G401 (cell line): Measurements from ENCODE around the gene KRTAP4-5. TPM values are rescaled to one million over a fixed set of nuclear protein-coding genes. Genes with fewer than 3 reads are reported as not detected.
"Not testable (repeated sequence)": the region's sequence is repeated elsewhere in the genome, so short reads cannot be mapped to it uniquely, and the experiment has no call there.

Source experiments
- DNase-seq: peaks from one replicate; pipeline ENCODE4 v3.0.0-alpha.2; 2015; ENCODE audit warnings: low spot score
- in situ Hi-C: cut with HindIII; loops from 2 replicates; pipeline ENCODE4 v1.10.0; 2016; ENCODE audit warnings: low sequenced_read_pairs, mixed read lengths
- total RNA-seq: library from RNA; depleted of rRNA; stranded (reverse); fragments of >200 nt; shearing (Covaris generic); gene quantifications from 2 replicates; pipeline ENCODE4 v1.2.3, GENCODE V29; 2014

KRTAP4-5 gene
- total RNA-seq, 1 experiment from 2014 or later: not detected

GRCh38 chr17:41148971-41149651 is 514 bp downstream of the KRTAP4-5 start:
- DNase-seq, in situ Hi-C loops: not testable (repeated sequence)

- in situ Hi-C loops: no loop called here
- no peak for DNase-seq
Observed at GRCh38 chr17:41147531-41148204, 2.0 kb downstream of the KRTAP4-5 start.

DNA sequence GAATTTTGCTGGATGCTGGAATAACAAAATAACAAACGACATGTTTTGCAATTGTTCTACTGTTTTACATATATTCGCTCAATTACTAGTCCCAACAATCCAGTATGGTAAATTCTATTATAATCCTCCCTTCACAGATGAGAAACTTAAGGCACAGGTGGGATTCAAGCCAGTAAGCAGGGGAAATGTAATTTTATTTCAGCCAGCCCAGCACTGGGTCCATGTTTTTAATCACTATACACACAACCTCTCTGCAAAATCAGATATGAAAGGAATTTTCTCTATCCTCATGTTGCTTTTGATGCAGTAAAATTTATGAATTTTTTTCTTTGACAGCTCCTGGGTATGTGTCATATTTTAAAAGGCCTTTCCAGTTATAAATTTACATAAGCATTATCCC is 4.4 kb downstream of the KRTAP4-5 start:
- in situ Hi-C loops: no loop called here
- no peak for DNase-seq

DNA sequence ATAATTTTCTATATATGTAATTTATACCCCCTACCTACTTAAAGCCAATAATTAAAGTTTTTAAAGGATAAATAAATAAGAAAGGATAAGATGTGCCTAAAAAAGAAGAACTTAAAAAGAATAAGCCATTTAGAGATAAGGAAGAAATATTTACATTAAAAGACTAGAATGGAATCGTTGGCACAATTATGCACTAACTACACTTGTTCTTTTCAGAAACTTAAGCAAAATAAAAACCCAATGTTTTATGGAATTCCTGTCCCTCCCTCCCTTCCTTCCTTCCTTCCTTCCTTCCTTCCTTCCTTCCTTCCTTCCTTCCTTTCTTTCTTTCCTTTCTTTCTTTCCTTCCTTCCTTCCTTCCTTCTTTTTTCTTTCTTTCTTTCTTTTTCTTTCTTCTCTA is 4.8 kb downstream of the KRTAP4-5 start:
- in situ Hi-C loops: no loop called here
- DNase-seq: no peak

- no peak for DNase-seq
- in situ Hi-C loops: no loop called here
Observed at GRCh38 chr17:41141361-41141760, 8.3 kb downstream of the KRTAP4-5 start.

DNA sequence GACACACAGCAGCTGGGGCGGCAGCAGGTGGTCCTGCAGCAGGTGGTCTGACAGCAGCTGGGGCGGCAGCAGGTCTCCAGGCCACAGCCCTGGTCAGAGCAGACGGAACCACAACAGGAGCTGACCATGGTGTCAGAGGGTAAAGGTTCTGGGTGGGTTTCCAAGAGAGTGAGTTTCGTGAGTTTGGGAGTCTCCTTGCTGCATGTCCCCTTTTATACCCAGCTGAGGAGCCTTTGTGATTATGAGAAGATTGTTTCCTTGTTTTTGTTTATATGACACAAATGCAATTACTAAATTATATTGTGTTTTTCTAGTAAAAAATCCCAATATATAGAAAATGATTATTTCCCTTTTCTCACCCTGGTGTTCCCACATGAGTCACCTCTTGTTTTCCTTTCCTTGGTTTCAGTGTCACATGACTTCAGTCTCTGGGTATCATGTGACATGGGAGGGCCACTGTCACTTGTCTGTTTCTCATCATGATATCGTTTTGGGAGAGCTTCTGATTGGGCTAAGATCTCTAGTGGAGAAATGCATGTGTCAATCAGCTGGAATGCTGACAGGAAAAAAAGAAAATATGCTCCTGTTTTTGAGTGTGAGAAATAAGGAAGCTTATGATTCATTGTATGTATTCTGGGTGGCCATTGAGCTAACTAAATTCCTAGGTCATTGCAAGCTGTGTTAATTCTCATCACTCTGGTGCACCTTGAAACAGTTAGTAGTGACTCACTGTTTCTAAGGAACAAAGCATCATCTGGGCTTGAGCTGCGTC is 9.1 kb downstream of the KRTAP4-5 start, which contains the start of gene KRTAP4-6:
Gene KRTAP4-6, minus strand, starts transcription at position 185 of the 772 bp plus-strand sequence. Its CDS starts 57 bp downstream, at position 128.
- in situ Hi-C loops: no loop called here
- DNase-seq: no peak

- in situ Hi-C loops, DNase-seq: not testable (repeated sequence)
Observed at GRCh38 chr17:41139865-41140264, 9.8 kb downstream of the KRTAP4-5 start.

- DNase-seq: no peak
- in situ Hi-C loops: no loop called here
Observed at GRCh38 chr17:41133880-41134735, 15.5 kb downstream of the KRTAP4-5 start.

DNA sequence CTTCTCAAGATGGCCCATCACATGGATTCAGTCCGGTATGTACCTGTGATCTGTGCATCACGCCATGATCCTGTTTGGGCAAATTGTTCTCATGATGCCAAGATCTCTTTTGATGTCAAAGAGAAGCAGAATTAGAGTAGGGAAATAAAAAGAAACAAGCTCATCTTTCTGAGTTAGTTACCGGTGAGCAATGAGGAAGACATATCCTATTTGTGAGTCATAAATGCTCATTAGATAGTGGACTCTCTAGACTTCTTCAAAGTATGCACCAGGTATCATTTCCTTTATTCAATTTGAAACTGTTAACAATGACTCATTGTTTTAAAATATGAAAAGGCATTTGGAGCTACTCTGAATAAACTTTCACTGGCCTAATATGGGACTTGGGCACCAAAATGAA is 17.6 kb downstream of the KRTAP4-5 start:
- DNase-seq: no peak
- in situ Hi-C loops: no loop called here

GRCh38 chr17:41127371-41127770 is 22.3 kb downstream of the KRTAP4-5 start:
- in situ Hi-C loops: no loop called here
- no peak for DNase-seq

DNA sequence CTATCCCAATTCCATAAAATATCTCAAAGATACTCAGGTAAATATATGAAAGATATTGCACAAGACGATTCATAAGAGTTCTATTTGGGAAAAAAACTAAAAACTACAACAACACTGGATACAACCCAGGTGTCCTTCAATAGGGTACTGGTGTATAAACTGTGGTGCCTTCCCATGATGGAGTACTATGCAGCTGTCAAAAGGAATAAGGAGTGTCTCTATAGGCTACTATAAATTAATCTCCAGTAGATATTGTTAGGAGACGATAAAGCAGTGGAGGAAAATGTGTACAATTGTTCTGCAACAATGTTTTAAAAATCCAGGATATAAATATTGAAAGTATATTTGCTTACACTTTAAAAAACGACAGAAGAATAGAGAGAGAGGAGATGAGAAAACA is 23.2 kb downstream of the KRTAP4-5 start:
- no peak for DNase-seq
- in situ Hi-C loops: no loop called here

- DNase-seq: no peak
- in situ Hi-C loops: no loop called here
Observed at GRCh38 chr17:41125064-41125463, 24.6 kb downstream of the KRTAP4-5 start.

DNA sequence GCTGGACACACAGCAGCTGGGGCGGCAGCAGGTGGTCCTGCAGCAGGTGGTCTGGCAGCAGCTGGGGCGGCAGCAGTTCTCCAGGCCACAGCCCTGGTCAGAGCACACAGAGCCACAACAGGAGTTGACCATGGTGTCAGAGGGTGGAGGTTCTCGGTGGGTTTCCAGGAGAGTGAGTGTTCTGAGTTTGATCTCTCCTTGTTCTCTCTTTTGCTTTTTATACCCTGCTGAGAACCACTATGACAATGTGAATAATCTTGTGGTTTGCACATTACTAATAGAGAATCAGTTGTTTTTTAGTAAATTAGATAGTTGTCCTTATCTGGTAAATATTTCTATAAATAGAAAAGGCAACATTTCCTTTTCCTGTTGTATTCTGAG is 25.6 kb downstream of the KRTAP4-5 start, which contains the start of gene KRTAP4-12:
Gene KRTAP4-12, minus strand, starts transcription at position 192 of the 381 bp plus-strand sequence. Its CDS starts 60 bp downstream, at position 132.
- in situ Hi-C loops: not testable (repeated sequence)

GRCh38 chr17:41123292-41123990 is 26.2 kb downstream of the KRTAP4-5 start:
- in situ Hi-C loops, DNase-seq: not testable (repeated sequence)

More for the DNA sequence above, 25.6 kb downstream of the KRTAP4-5 start, which contains the start of gene KRTAP4-12:
- not testable (repeated sequence) for DNase-seq

DNA sequence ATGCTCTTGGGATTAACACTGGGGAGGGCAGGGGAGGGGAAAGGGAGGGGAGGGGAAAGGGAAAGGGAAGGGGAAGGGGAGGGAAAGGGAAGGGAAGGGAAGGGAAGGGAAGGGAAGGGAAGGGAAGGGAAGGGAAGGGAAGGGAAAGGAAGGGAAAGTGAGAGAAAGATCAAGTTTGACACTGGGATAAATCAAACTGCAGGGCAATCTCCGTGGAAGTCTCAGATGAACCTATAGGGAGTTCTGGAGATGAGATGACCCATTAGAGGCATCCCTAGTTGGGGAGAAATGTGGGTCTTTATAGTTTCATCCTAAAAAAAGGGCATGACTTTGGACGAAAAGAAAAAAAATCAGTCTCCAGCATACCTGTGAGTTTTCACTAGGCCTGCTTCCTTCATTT is 27.9 kb downstream of the KRTAP4-5 start:
- in situ Hi-C loops: no loop called here
- DNase-seq: no peak

GRCh38 chr17:41119696-41120690 is 29.6 kb downstream of the KRTAP4-5 start:
- in situ Hi-C loops: not testable (repeated sequence)

GRCh38 chr17:41118721-41119120 is 30.9 kb downstream of the KRTAP4-5 start:
- DNase-seq: no peak

More at GRCh38 chr17:41119696-41120690, 29.6 kb downstream of the KRTAP4-5 start:
- DNase-seq: not testable (repeated sequence)

More at GRCh38 chr17:41118721-41119120, 30.9 kb downstream of the KRTAP4-5 start:
- in situ Hi-C loops: no loop called here
